Lung (tissue), 12 donors: ENCODE measurements around the gene SULF2. TPM values are rescaled to one million over a fixed set of nuclear protein-coding genes. Genes with fewer than 3 reads are reported as not detected.

ENCODE experiments used
- ATAC-seq: fragments of 200-7000 bp; cut with Tn5 transposase; one replicate; pipeline ENCODE4 v1.9.1; 2020; ENCODE audit warnings: moderate number of reproducible peaks; ENCODE audit not compliant: insufficient read depth, low FRiP score
- DNase-seq, 3 donors: peaks; one replicate each; pipeline ENCODE4 v3.0.0-alpha.2; 2013 to 2017
- H3K27ac ChIP-seq, 2 donors: one replicate each; pipeline ENCODE4 v1.5.1; 2013; ENCODE audit warnings: mild to moderate bottlenecking in 2 of 2, moderate library complexity in 2 of 2, control low read depth in 1 of 2, inconsistent platforms in 1 of 2, low read depth in 1 of 2, low read length in 1 of 2
- H3K27me3 ChIP-seq, 3 donors: one replicate each; pipeline ENCODE4 v1.5.1; 2013; ENCODE audit warnings: low read length in 2 of 3; ENCODE audit not compliant: control insufficient read depth in 3 of 3, insufficient read depth in 3 of 3
- H3K36me3 ChIP-seq, 4 donors: one replicate each; pipeline ENCODE4 v1.5.1; 2013; ENCODE audit warnings: low read length in 4 of 4, mild to moderate bottlenecking in 1 of 4, moderate library complexity in 1 of 4; ENCODE audit not compliant: control insufficient read depth in 4 of 4, insufficient read depth in 4 of 4
- H3K4me1 ChIP-seq, 5 donors: one replicate each; pipeline ENCODE4 v1.5.1; 2013; ENCODE audit warnings: low read length in 5 of 5, mild to moderate bottlenecking in 2 of 5, moderate library complexity in 1 of 5; ENCODE audit not compliant: control insufficient read depth in 5 of 5, insufficient read depth in 5 of 5
- H3K4me3 ChIP-seq: one replicate; pipeline ENCODE4 v1.5.1; 2013; ENCODE audit warnings: mild to moderate bottlenecking, control low read depth, moderate library complexity
- H3K9ac ChIP-seq, 2 donors: one replicate each; pipeline ENCODE4 v1.5.1; 2013; ENCODE audit warnings: low read length in 2 of 2, control low read depth in 1 of 2; ENCODE audit not compliant: insufficient read depth in 1 of 2
- H3K9me3 ChIP-seq, 4 donors: one replicate each; pipeline ENCODE4 v1.5.1; 2013; ENCODE audit warnings: low read length in 3 of 4, mild to moderate bottlenecking in 1 of 4, moderate library complexity in 1 of 4; ENCODE audit not compliant: control insufficient read depth in 4 of 4, insufficient read depth in 3 of 4
- WGBS, 2 donors: extraction: QIAGEN DNeasy Blood & Tissue Kit; methylation state at CpG; one replicate each; pipeline ENCODE4 v1.1.7; 2013; 5-methylcytosine and 5-hydroxymethylcytosine counted together
- polyA plus RNA-seq, 2 donors: library from polyadenylated mRNA; stranded (reverse); fragments of 200-250 nt; gene quantifications; one replicate each; pipeline ENCODE4 v1.2.1, GENCODE V29; 2013
- total RNA-seq, 2 donors: library from RNA; depleted of rRNA in 1 of 2; stranded (reverse); fragments of >200 nt in 1 of 2; gene quantifications; one replicate each; pipeline ENCODE4 v1.2.1, GENCODE V29; 2014 to 2021
- TF ChIP-seq, protein P1 (sequence below): IDR thresholded peaks from 2 replicates; pipeline ENCODE4 v1.5.1; 2012; ENCODE audit warnings: mild to moderate bottlenecking; ENCODE audit errors: control extremely low read depth, extremely low read depth
- donor health status: control.
- donor health status: control.
- donor health status: Bipolar disorder and iron deficiency.
- donor health status: healthy.
- donor health status: DM: yes; HTN: yes; CAD: no.

SULF2 gene
- total and polyA plus RNA-seq, 4 donors: 17.7 to 42.4 (median 23.6) TPM

DNA sequence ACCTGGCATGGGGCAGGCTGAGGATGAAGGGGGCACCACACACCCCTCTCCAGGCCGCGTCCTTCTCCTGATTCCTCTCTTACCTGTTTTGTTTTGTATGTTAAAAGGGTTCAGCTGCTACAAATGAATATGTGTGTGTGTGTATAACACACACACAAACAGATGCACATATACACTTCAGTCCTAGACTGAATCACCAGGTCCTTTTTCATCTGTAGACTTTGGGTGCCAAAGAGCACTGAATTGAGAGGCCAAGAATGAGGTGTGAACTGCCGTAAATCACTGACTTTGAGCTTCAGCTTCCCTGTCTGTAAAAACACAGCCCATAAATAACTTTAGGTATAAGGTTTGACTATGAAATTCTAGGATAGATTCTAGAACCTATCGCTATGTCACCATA, 40.5 kb downstream of the SULF2 start:
- 95 to 97% methylated on average over 4 of the region's 4 CpGs for WGBS, 2 donors
- H3K9ac ChIP-seq: no peak overlapping the region
- H3K27ac ChIP-seq: no peak overlapping the region
- H3K9me3 ChIP-seq: peaks cover 0 to 4% (median 0%) of the 10 kb centered on the region in 4 donors
- no peak for ATAC-seq
- peaks cover 0 to 13% (median 0%) of the 10 kb centered on the region in 5 donors for H3K4me1 ChIP-seq
- TF ChIP-seq, protein P1, sequence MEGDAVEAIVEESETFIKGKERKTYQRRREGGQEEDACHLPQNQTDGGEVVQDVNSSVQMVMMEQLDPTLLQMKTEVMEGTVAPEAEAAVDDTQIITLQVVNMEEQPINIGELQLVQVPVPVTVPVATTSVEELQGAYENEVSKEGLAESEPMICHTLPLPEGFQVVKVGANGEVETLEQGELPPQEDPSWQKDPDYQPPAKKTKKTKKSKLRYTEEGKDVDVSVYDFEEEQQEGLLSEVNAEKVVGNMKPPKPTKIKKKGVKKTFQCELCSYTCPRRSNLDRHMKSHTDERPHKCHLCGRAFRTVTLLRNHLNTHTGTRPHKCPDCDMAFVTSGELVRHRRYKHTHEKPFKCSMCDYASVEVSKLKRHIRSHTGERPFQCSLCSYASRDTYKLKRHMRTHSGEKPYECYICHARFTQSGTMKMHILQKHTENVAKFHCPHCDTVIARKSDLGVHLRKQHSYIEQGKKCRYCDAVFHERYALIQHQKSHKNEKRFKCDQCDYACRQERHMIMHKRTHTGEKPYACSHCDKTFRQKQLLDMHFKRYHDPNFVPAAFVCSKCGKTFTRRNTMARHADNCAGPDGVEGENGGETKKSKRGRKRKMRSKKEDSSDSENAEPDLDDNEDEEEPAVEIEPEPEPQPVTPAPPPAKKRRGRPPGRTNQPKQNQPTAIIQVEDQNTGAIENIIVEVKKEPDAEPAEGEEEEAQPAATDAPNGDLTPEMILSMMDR: no peak
- no peaks in the 10 kb centered on the region for H3K36me3 ChIP-seq
- H3K4me3 ChIP-seq: no peak overlapping the region
- DNase-seq: no peak
- H3K27me3 ChIP-seq: no peaks in the 10 kb centered on the region

DNA sequence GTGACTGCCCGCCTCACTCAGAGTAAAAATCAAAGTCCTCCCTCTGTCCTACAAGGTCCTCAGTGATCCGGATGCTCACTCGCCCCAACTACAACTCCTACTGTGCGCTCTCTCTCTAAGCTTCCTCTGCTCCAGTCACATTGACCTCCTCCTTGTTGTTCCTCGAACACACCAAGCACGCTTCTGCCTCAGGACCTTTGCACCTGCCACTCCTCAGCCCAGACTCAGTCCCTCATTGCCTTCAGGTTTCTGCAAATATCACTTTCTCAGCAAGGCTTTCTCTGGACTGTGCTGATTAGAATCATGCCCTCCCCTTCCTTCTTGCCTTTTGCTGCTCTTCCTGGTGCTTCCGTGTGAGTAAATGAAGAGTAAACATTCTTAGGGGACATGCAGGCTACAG, 41.6 kb downstream of the SULF2 start:
- peaks cover 0 to 6% (median 0%) of the 10 kb centered on the region in 5 donors for H3K4me1 ChIP-seq
- H3K4me3 ChIP-seq: no peak overlapping the region
- WGBS, 2 donors: 89 to 96% methylated on average over 7 of the region's 7 CpGs
- TF ChIP-seq, protein P1: no peak
- ATAC-seq: no peak
- H3K27ac ChIP-seq: no peak overlapping the region
- no peak overlapping the region for H3K9ac ChIP-seq
- H3K36me3 ChIP-seq: no peaks in the 10 kb centered on the region
- no peak for DNase-seq
- H3K9me3 ChIP-seq: peaks cover 0 to 2% (median 0%) of the 10 kb centered on the region in 4 donors
- no peaks in the 10 kb centered on the region for H3K27me3 ChIP-seq

DNA sequence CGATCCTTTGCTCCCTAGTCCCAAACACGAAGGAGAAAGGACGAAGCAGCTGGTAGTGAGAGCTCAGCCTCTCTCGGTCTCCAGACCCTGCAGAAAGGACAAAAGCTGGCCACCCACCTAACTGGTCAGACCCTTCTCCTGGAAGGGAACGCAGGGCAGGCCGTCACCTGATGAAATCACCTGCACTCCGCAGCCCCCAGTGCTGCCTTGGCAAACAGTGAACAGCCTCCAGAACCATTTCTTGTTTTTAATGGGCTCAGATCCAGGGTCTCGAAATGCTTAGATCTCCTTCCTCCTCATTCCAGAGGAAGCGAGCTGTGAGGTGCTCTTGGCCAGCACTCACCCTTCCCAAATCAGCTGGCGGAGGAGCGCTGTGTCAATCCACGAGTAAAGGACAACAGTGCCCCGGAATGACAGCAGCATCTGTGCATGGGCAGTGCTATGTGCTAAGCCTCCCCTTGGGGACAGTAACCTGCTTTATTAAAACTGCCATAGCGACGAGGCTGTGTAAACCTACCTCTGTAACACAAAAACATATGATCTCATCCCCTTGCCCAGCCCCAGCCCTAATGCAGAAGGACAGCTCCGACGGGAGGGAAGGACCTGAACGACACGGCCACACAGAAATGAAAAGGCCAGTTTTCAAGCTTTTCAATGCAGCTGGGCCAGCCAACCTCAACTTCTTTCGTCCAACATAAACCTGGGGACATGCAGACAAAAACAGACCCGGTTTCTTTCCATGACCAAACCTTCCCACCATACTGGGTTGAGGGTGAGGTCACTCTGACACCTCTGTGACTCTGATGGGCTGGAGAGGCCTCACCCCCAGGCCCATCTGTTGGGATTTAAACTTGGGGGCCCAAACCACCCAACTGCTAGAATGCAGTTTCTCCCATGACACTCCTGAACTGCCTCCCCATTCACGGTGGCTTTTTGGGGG, 43.3 kb downstream of the SULF2 start:
- ATAC-seq: no peak
- Histone ChIP-seq H3K4me3 (no peak overlapping the region), H3K9ac (no peak overlapping the region), H3K4me1 (peaks cover 0 to 4% (median 0%) of the 10 kb centered on the region in 5 donors), H3K27me3 (no peaks in the 10 kb centered on the region), H3K9me3 (no peaks in the 10 kb centered on the region), H3K27ac (no peak overlapping the region), H3K36me3 (no peaks in the 10 kb centered on the region)
- 72 to 82% methylated on average over 22 of the region's 22 CpGs for WGBS, 2 donors
- TF ChIP-seq, protein P1: no peak
- no peak for DNase-seq
